Measurements from ENCODE around the gene CDKN1A. TPM values are rescaled to one million over a fixed set of nuclear protein-coding genes. Genes with fewer than 3 reads are reported as not detected.

CDKN1A gene
- total and polyA plus RNA-seq, 12 donors: 23.3 to 357 (median 61.2) TPM

GRCh38 chr6:36657942-36658544 is 20.5 kb upstream of the CDKN1A start:
- H3K36me3 ChIP-seq: no peaks in the 10 kb centered on the region
- no peak overlapping the region for H3K27ac ChIP-seq
- ATAC-seq: no peak
- no peak overlapping the region for H3K4me3 ChIP-seq
- H3K9me3 ChIP-seq: no peaks in the 10 kb centered on the region
- no peak for TF ChIP-seq CTCF (IDR thresholded peaks at IDR 0.05)
- intact Hi-C loops (cut with DNase I): no loop called here
- H3K27me3 ChIP-seq: peaks cover 0 to 51% (median 0%) of the 10 kb centered on the region in 7 donors
- WGBS, 2 donors: 60 to 75% methylated on average over 1 of the region's 1 CpG
- peaks cover 0 to 33% (median 10%) of the 10 kb centered on the region in 9 donors for H3K4me1 ChIP-seq
- DNase-seq: no peak

GRCh38 chr6:36659271-36659670 is 19.2 kb upstream of the CDKN1A start:
- Histone ChIP-seq H3K4me3 (no peak overlapping the region), H3K27ac (no peak overlapping the region), H3K27me3 (peaks cover 0 to 51% (median 0%) of the 10 kb centered on the region in 7 donors), H3K36me3 (no peaks in the 10 kb centered on the region), H3K9me3 (no peaks in the 10 kb centered on the region), H3K4me1 (peaks cover 0 to 37% (median 10%) of the 10 kb centered on the region in 9 donors)
- 31 to 61% methylated on average over 1 of the region's 1 CpG for WGBS, 2 donors
- DNase-seq (peak in 1 of 2 donors; percentile 32), ATAC-seq (peak in 7 of 8 donors; percentile 29 to 83 (median 72))
- no peak for TF ChIP-seq CTCF (IDR thresholded peaks at IDR 0.05)
- intact Hi-C loops (cut with DNase I): no loop called here

GRCh38 chr6:36660771-36661471 is 17.6 kb upstream of the CDKN1A start:
- intact Hi-C loops (cut with DNase I): no loop called here
- DNase-seq (peak; percentile 59 to 75), ATAC-seq (peak; percentile 75 to 92 (median 84))
- peak overlapping the region in 6 of 10 donors; percentile 8 to 28 (median 22) for H3K4me3 ChIP-seq
- H3K27me3 ChIP-seq: peaks cover 0 to 40% (median 0%) of the 10 kb centered on the region in 7 donors
- WGBS, 2 donors: 19 to 21% methylated on average over 44 of the region's 44 CpGs
- peaks cover 0 to 37% (median 10%) of the 10 kb centered on the region in 9 donors for H3K4me1 ChIP-seq
- no peaks in the 10 kb centered on the region for H3K9me3 ChIP-seq
- no peak overlapping the region for H3K27ac ChIP-seq
- H3K36me3 ChIP-seq: no peaks in the 10 kb centered on the region
- no peak for TF ChIP-seq CTCF (IDR thresholded peaks at IDR 0.05)

- Histone ChIP-seq H3K4me1 (peaks cover 0 to 49% (median 22%) of the 10 kb centered on the region in 9 donors), H3K4me3 (no peak overlapping the region), H3K9me3 (no peaks in the 10 kb centered on the region), H3K27me3 (peaks cover 0 to 26% (median 0%) of the 10 kb centered on the region in 7 donors), H3K36me3 (no peaks in the 10 kb centered on the region), H3K27ac (no peak overlapping the region)
- DNase-seq (no peak), ATAC-seq (no peak)
- intact Hi-C loops (cut with DNase I): no loop called here
- no peak for TF ChIP-seq CTCF (IDR thresholded peaks at IDR 0.05)
- WGBS, 2 donors: 90 to 95% methylated on average over 5 of the region's 5 CpGs
Observed at GRCh38 chr6:36662380-36662779, 16.1 kb upstream of the CDKN1A start.
